Endodermal cell (in vitro differentiated cells): ENCODE measurements around the gene DGKD. TPM values are rescaled to one million over a fixed set of nuclear protein-coding genes. Genes with fewer than 3 reads are reported as not detected.
"Not testable (repeated sequence)": the region's sequence is repeated elsewhere in the genome, so short reads cannot be mapped to it uniquely, and the experiment has no call there.

ENCODE experiments used
- DNase-seq: peaks from one replicate; pipeline ENCODE4 v3.0.0-alpha.2; 2017
- H3K27ac ChIP-seq: 2 replicates; pipeline ENCODE4 v1.5.1; 2013; ENCODE audit warnings: mild to moderate bottlenecking, low read depth, low read length, moderate library complexity
- H3K27me3 ChIP-seq: 2 replicates; pipeline ENCODE4 v1.6.1; 2013; ENCODE audit warnings: mild to moderate bottlenecking, low read length, moderate library complexity; ENCODE audit not compliant: insufficient read depth, control insufficient read depth, poor library complexity, severe bottlenecking
- H3K36me3 ChIP-seq: 2 replicates; pipeline ENCODE4 v1.7.0; 2013; ENCODE audit warnings: mild to moderate bottlenecking, low read length, moderate library complexity; ENCODE audit not compliant: control insufficient read depth, insufficient read depth
- H3K4me1 ChIP-seq: one replicate; pipeline ENCODE4 v1.7.0; 2013; ENCODE audit warnings: low read length; ENCODE audit not compliant: control insufficient read depth, insufficient read depth
- H3K4me3 ChIP-seq: 2 replicates; pipeline ENCODE4 v1.5.1; 2013; ENCODE audit warnings: mild to moderate bottlenecking, low read length, moderate library complexity
- H3K9ac ChIP-seq: 2 replicates; pipeline ENCODE4 v1.6.1; 2013; ENCODE audit warnings: mild to moderate bottlenecking, low read length, moderate library complexity; ENCODE audit not compliant: poor library complexity, severe bottlenecking; ENCODE audit errors: extremely low read depth
- H3K9me3 ChIP-seq: 2 replicates; pipeline ENCODE4 v1.6.1; 2013; ENCODE audit warnings: mild to moderate bottlenecking, low read length, moderate library complexity; ENCODE audit not compliant: control insufficient read depth
- H3K27ac Mint-ChIP-seq: 2 replicates; pipeline ENCODE4 v1.8.0; 2020; ENCODE audit warnings: mixed read lengths
- H3K27me3 Mint-ChIP-seq: 2 replicates; pipeline ENCODE4 v1.8.0; 2021; ENCODE audit warnings: mild to moderate bottlenecking, mixed read lengths; ENCODE audit not compliant: insufficient read depth
- H3K36me3 Mint-ChIP-seq: 2 replicates; pipeline ENCODE4 v1.8.0; 2020; ENCODE audit warnings: low read depth, mixed read lengths
- H3K4me1 Mint-ChIP-seq: 2 replicates; pipeline ENCODE4 v1.8.0; 2020; ENCODE audit warnings: mixed read lengths
- H3K4me3 Mint-ChIP-seq: 2 replicates; pipeline ENCODE4 v1.8.0; 2020; ENCODE audit warnings: mild to moderate bottlenecking, moderate library complexity, mixed read lengths
- H3K9me3 Mint-ChIP-seq: 2 replicates; pipeline ENCODE4 v1.8.0; 2020; ENCODE audit warnings: mild to moderate bottlenecking, mixed read lengths
- CTCF ChIP-seq: fragments of 200-600 bp; sonication (generic); conservative IDR thresholded peaks from 2 replicates; pipeline ENCODE4 v1.5.0; 2021; ENCODE audit warnings: antibody characterized with exemption, mild to moderate bottlenecking
- WGBS, 2 experiments: methylation state at CpG; one replicate each; pipeline versions ENCODE4 v1.1.5 to v1.1.7; 2013; ENCODE audit warnings: missing lambda C conversion rate in 2 of 2, mixed read lengths in 1 of 2; ENCODE audit not compliant: insufficient coverage in 1 of 2, insufficient read length in 1 of 2; 5-methylcytosine and 5-hydroxymethylcytosine counted together
- total RNA-seq, 2 donors: library from RNA; stranded (reverse); fragmentation: NEBNext Ultra II Directional in 1 of 2; extraction: Animal tissue kit (Norgen Biotek cat#: 25700) in 1 of 2; gene quantifications; 2 replicates in 1 of 2; 3 replicates in 1 of 2; pipeline ENCODE4 v1.2.1, GENCODE V29; 2021

DGKD gene
- total RNA-seq, 2 donors from 2014 or later = 39.2 to 46.9 TPM

DNA sequence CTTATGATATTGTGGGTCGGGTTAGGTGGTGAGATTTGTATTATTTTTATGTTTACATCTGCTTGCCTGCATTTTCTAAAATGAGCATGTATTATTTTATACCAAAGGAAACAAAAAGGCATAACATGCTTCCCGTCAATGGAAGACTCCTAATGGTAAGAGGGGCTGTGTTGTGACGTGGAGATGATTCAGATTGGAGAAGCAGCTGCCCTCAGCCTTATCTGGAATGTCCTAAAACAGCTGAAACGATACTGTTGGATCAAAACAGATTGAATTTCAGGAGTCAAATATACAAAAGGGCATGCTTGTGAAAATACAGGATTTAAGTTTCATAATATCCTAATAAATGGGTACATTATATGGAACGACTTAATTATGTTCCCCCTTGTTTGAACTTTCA lies 19.0 kb downstream of the DGKD start:
- TF ChIP-seq CTCF = no peak
- H3K36me3 ChIP-seq = no peaks in the 10 kb centered on the region
- Mint-ChIP-seq H3K36me3 (peaks cover 12% of the 10 kb centered on the region), H3K27ac (no peak overlapping the region), H3K4me1 (peaks cover 9% of the 10 kb centered on the region), H3K9me3 (no peaks in the 10 kb centered on the region), H3K4me3 (no peak overlapping the region), H3K27me3 (no peaks in the 10 kb centered on the region)
- H3K27ac ChIP-seq = no peak overlapping the region
- H3K27me3 ChIP-seq = no peaks in the 10 kb centered on the region
- H3K9ac ChIP-seq = no peak overlapping the region
- no peaks in the 10 kb centered on the region for H3K9me3 ChIP-seq
- H3K4me3 ChIP-seq = no peak overlapping the region
- H3K4me1 ChIP-seq = no peaks in the 10 kb centered on the region
- WGBS, 2 experiments = 93 to 100% methylated on average over 4 of the region's 5 CpGs
- no peak for DNase-seq

- H3K36me3 ChIP-seq, H3K27ac ChIP-seq, H3K4me1 Mint-ChIP-seq, H3K4me3 ChIP-seq, H3K4me3 Mint-ChIP-seq, H3K9me3 ChIP-seq, H3K27me3 ChIP-seq, DNase-seq, H3K9ac ChIP-seq, H3K9me3 Mint-ChIP-seq, H3K27me3 Mint-ChIP-seq, H3K4me1 ChIP-seq, H3K27ac Mint-ChIP-seq: not testable (repeated sequence)
- peaks cover 16% of the 10 kb centered on the region for H3K36me3 Mint-ChIP-seq
- WGBS, 2 experiments = 91 to 92% methylated on average over 7 to 11 of the region's 11 CpGs
Observed at GRCh38 chr2:233374776-233375175, 20.5 kb downstream of the DGKD start.

GRCh38 chr2:233375490-233376314 lies 21.4 kb downstream of the DGKD start:
- H3K4me3 Mint-ChIP-seq = no peak overlapping the region
- no peak for DNase-seq
- no peak overlapping the region for H3K27ac ChIP-seq
- H3K9me3 Mint-ChIP-seq = no peaks in the 10 kb centered on the region
- 90 to 91% methylated on average over 8 to 10 of the region's 10 CpGs for WGBS, 2 experiments
- no peak for TF ChIP-seq CTCF
- no peaks in the 10 kb centered on the region for H3K27me3 ChIP-seq
- H3K27ac Mint-ChIP-seq = no peak overlapping the region
- peaks cover 17% of the 10 kb centered on the region for H3K4me1 Mint-ChIP-seq
- no peak overlapping the region for H3K4me3 ChIP-seq
- H3K36me3 Mint-ChIP-seq = peaks cover 16% of the 10 kb centered on the region
- no peak overlapping the region for H3K9ac ChIP-seq
- no peaks in the 10 kb centered on the region for H3K4me1 ChIP-seq
- no peaks in the 10 kb centered on the region for H3K9me3 ChIP-seq
- no peaks in the 10 kb centered on the region for H3K36me3 ChIP-seq
- H3K27me3 Mint-ChIP-seq = no peaks in the 10 kb centered on the region
